Lower leg skin (tissue), 3 donors: ENCODE results near the gene FHAD1.

Experiments
- POLR2A ChIP-seq, 2 donors: fragments of 450-650 bp; IDR thresholded peaks; one replicate each; pipeline ENCODE4 v1.6.1; 2016 to 2017; ENCODE audit warnings: antibody characterized with exemption in 2 of 2, mild to moderate bottlenecking in 1 of 2, moderate library complexity in 1 of 2
- TF ChIP-seq, protein P1 (sequence below), 3 donors: fragments of 450-650 bp; IDR thresholded peaks; one replicate each; pipeline ENCODE4 v1.5.1; 2016; ENCODE audit warnings: antibody characterized with exemption in 3 of 3, mild to moderate bottlenecking in 3 of 3, moderate library complexity in 2 of 3

DNA sequence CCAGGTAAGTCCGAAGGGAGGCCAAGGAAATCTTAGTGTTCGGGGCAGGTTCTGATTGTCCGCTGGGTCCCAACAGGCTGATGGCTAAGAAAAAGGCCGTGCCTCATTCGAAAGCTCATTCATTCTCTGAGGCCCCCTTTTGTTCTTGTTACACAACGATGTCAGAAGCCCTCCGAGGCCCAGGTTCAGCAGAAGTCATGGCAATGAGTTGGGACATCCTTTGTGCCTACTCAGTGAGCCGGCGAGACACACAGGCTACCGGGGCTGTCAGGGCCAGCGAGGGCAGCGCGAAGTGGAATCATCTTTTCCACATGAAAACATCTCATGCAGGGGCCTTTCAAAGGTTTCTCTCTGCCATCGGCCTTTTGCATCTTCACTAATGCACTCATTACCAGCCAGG is 113.7 kb downstream of the FHAD1 start:
- TF ChIP-seq, protein P1, sequence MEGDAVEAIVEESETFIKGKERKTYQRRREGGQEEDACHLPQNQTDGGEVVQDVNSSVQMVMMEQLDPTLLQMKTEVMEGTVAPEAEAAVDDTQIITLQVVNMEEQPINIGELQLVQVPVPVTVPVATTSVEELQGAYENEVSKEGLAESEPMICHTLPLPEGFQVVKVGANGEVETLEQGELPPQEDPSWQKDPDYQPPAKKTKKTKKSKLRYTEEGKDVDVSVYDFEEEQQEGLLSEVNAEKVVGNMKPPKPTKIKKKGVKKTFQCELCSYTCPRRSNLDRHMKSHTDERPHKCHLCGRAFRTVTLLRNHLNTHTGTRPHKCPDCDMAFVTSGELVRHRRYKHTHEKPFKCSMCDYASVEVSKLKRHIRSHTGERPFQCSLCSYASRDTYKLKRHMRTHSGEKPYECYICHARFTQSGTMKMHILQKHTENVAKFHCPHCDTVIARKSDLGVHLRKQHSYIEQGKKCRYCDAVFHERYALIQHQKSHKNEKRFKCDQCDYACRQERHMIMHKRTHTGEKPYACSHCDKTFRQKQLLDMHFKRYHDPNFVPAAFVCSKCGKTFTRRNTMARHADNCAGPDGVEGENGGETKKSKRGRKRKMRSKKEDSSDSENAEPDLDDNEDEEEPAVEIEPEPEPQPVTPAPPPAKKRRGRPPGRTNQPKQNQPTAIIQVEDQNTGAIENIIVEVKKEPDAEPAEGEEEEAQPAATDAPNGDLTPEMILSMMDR (IDR thresholded peaks at IDR 0.05): no peak
- TF ChIP-seq POLR2A (IDR thresholded peaks at IDR 0.05): no peak
